NCI-H526 (cell line): ENCODE data around the gene TWIST2.

Experiments
- DNase-seq, 2 experiments: peaks; one replicate each; lab custom pipeline; 2025; lab: John Stamatoyannopoulos, UW

The TWIST2 gene

DNA sequence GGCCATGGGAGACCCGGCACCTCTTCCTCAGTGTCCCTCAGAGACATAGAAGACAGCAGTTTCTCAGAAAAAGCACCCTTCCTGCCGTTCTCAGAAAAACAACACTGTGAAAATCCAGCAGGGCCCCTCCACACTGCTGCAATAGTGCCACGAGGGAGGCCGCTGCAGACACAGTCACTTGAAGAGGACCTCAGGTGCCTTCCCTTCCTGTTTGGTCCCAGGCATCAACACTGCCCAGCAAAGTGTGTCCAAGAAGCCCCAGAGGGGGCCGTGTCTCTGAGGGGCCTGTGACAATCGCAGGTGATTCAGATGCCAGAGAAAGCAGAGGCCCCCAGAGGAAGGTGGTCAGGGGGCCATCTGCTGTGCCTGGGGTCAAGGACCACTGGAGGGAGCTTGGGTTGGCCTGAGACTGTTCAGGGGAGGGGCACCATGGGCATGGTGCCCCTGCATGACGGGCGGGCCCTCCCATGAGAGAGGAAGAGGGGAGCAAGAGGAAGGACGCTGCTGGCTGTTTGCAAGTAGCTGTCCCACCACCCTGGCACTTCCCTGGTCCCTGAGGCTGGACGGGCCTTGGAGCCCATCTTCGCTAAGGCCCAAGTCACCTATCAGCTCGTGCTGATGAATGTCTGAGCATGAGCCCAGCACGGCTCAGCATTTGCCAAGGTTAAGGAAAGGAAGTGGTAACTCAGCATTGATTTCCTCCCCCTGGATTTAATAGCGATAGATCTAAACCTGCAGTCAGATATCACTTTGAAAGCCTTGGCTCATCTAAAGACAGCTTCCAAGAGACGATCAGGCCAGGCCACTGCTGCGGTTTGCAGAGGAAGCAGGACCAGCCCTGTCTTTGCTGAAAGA lies 9.1 kb downstream of the TWIST2 start:
- no peak for DNase-seq

DNA sequence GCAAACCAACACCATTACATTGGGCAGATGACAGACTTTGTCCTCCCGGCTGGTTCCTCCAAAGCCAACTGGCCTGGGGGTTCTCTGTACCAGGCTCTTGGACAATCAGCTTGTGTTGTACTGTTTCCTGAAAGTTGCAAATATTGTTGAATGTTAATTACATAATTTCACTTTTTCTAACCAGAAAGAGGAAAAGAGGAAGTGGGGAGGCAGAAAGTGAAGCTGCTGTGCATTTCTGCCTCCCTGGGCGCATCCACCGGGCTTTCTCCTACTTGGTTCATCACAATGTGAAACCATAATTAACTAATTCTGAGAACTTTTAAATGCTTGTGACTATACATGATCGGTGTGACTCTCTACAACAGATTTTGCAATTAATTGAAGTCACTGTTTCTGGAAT lies 10.1 kb downstream of the TWIST2 start:
- DNase-seq, result no peak

DNA sequence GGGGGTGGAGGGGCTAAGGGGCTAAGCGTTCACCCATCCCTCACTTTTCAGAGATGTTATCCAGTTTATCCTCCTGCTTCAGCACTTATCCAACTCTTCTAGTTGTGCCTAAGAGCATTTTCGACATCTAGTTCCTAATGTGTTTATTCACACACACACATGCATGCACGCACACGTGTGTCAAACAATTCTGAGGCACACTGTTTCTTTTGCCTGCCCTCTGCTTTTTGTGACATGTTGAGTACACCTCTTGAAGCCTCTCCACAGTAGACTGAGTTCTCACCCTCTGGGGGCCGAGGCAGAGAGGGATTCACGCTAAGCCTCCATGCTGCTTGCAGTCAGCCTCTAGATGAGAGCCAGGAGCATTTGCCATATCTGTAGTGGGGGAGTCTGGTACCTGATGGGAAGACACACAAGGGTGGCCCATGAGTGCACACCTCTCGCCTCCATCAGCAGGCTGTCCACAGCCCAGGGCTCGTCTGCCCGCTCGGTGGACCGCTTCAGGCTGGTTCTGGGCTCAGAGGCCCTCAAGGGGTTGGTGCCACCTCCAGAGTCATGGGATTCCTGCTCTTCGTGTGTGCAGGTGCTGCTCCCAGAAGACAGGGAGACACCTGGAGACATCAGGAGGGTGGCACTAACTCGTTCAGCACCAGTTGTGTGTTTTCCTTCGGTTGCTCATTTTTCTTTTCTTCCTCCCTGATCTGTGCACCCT lies 11.9 kb downstream of the TWIST2 start:
- no peak for DNase-seq

DNA sequence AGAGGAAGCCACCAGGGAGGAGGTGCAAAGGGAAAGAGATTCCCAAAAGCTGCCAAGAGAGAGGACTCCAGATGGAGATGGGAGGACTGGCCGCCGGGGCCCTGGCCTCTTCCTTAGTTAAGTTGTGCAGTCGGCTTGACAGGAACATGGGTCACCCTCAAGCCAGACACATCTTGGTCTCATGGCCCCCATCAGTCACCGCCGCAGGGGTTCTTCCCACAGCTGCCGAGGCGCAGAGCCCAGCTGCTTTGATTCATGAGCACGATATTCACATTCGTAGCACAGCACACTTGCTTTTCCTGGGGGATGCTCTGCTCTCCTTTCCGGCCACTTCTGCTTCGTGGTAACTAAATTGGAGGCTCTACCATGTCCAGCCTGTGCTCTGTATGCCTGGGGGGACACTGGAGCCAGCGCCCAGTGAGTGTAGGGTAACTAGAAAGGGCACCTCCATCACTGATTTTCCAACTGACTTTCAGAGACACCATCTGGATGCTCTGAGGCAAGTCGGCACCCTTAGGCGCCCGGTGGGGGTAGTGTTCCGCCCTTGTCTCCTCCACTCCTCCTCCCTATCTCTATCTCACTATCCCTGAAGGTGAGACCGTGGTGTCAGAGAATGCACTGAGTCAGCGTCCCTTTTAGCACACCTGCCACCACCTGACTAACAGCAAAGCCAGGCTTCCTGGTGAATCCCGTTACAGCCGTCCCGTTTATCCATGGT lies 13.3 kb downstream of the TWIST2 start:
- no peak for DNase-seq

DNA sequence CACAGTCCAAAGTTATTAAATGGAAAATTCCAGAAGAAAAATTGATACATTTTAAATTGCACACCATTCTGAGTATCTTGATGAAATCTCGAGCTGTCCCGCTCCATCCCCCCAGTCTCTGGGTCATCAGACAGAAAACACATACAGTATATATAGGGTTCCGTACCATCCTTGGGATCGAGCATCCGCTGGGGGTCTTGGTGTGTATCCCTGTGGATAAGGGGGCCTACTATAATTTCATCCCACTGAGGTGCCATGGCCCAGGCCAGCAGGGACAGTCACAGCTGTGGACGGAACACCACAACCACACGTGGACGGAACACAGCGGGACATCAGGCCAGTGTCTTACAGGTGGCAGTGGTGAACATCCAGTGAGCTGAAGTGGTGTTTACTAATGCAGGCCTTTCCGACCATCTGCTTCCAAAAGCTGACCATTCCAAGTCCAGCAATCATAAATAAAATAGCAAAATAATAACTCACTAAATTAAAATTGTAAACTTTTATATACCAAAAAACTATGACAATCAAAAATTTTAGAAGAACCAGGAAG lies 14.0 kb downstream of the TWIST2 start:
- DNase-seq, result no peak

DNA sequence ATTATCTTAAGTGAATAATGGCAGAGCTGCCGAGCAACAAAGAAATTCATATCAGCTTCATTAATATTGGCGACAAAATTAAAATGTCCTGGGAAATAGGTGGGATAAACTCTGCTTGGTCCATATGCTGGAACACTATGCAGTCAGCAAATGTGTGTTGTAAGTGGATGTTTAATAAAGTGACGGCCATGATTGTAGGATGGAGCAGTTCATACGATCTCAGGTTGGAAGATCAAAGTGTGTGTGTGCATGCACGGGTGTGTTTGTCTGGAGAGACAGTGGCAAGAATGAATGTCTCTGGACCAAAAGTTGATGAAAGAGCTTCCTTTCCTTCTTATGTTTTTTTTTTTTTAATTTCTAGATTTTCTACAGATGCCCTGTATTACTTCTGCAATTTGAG lies 14.8 kb downstream of the TWIST2 start:
- DNase-seq, result no peak

DNA sequence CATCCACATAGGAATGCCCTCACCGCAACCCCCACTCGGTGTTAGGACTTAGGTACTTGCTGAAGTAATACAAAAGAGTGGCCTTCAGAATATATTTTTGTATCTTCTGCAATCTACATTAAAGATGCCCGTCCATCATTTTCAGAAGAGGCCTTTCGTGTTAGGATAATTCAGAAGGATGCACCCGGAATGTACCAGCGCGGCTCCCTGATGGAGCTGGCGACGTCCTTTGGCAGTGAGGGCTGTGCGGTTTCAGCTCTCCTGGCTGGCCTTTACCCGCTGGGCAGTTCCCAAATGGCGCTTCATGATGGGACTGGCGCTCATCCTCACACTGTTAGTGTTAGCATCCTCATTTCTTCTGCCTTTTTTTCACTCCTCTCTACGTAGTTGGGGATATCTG lies 15.3 kb downstream of the TWIST2 start:
- no peak for DNase-seq

DNA sequence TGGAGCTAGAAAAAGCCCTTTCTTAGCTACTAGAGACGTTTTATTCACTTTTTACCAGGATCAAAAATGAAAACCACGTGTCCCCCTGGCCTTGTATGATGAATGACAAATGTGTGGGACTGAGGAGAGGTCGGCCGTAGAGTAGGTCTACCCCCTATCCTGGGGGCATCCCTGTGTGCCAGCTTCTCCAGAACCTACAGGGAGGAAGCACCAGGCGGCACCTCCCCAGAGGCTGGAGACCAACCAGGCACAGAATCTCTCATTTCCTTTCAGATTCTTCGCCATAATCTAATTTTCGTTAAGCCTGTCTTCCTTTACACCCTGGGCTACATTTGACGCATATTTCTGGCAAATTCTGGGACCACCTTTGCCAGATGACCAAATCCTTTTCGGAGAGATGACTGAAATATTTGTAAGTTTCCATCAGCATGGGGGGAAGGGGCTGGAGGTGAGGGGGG lies 15.9 kb downstream of the TWIST2 start:
- no peak for DNase-seq

DNA sequence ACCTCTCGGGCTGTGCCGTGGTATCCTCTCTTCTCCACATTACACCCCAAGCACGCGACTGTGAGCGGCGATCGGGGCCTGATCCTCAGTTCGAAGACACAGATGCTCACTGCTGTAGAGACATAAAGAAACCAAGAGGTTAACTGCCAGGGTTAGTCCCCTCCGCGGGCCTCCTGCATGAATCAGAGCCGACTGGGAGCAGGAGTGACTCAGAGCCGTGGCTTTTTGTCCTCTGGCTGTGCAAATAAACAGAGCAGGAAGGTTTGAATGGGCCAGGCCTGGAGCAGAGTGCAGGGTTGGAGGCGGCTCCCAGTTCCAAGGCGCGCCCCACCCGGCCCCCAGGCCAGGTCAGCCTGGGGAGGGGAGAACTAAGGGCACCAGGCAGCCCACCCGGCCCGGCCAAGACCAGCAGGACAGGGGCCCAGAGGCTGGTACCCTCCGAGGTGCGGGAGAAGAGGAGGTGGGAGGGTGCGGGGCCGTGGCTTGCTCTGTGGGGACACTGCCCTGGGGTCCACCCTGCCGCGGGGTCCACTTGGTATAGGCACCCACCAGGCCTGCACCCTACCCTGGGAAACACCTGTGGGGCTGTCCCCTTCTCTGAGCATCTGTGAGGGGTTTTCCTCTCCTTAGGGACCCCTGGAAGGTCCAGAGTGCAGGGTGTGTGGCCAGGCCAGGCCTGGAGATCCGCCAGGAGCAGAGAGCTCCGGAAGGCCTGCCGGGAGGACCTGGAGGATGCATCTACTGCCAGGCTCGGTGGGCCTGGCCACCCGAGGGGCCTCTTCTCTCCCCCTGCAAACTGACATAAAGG lies 16.5 kb downstream of the TWIST2 start:
- no peak for DNase-seq

DNA sequence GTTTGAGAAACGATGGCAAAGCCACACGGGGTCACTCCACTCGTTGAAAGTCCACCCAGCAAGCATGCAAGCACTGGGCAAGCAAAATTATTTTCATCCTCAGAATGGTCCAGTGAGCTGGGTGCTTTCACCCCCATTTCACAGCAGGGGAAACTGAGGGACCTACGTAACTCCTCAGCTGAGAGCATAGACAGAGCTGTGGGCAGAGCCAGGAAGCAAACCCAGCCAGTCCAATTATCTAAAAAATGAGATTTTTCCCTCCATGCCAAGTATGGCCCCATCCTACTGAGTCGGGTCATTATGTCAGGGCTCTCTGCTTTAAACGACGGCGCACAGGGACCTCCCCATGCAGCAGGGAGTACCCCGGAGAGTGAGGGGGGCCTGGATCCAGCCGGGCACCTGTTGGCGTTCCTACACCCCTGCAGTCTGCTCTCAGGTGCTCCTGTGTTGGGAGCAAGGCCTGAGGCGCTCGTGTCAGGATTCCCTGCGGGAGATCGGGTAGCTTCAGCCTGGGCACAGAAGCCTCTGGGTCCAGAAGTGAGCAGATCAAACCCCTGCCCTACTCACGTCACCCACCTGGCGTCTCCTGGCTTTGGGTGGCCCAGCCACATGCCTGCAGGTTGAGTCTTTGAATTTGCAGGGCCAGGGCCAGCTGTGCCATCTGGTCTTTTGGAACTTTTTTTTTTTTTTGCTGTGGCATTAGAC lies 17.3 kb downstream of the TWIST2 start:
- DNase-seq, result no peak

DNA sequence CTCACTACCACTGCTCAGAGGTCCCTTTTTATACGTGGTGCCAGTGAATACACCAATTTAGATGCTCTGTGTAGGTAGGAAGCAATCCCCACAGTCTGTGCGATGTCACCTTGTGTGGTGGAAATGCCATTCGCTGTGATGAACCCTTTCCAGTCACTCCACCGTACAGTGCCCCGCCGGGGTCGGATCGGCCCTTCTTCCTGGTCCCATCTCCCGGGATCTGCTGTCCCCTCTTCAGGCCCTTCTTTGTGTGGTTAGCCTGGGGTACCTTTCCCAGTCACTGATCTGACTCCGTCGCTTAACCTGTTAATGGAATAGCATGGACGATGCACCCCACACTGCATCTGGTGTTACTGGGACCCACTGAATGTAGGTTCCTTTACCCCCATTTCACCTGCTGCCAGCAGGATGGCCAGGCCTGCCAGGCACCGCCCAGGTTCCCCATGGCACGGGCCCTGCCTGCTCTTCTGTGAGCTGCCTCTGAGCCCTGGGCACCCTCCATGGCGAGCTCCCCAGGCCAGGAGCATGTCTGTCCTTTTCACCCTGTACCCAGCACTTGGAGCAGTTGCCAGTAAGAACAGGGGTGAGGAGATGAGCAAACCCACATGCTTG lies 18.0 kb downstream of the TWIST2 start:
- no peak for DNase-seq

DNA sequence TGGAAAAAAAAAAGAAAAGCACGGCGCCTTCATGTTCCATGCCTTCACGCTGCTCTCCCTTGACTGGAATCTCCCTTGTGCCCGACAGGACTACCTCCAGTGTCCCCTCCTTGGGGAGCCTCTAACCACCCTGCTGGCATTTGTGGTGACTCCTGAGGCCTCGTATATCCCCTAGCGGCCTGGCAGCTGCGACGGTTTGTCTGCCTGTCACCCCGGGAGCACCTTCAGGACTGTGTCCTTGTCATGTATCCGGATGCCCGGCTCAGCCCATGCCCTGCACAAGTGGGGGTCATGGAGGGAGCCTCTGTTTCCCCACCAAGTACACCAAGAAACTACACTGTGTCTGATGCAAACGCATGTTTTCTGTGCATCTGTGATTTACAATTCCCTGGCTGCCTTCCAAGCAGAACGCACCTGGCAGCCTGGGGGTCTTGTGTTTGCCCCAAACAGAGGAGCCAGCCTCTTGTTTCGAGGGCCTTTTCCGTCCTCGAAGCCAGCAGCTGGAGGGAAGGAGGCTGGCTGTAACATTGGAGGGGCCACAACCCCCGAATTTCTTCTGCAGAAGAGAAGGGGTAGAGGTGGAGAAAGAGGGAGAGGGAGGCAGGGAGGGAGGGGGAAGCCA lies 18.9 kb downstream of the TWIST2 start:
- DNase-seq, result no peak

DNA sequence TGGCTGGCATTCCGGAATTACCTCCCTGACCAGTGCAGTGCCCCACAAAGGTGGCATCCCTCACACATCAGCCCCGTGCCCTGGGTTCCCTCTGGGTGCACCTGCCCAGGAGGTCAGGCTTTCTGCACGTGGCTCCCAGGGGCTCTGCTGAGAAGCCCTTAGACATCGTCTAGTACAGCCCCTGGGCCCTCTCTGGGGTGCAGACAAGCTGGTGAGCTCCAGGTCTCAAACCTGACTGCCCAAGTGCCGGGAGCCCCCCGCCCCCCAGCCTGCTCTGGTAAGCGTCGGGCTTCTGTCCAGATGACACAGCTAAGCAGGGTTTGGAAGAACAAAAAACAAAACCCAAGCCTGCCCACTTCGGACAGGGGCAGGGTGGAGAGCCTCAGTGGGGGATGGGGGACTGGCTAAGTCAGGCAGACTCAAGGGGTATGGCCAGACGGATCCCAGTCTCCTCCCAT lies 20.2 kb downstream of the TWIST2 start:
- no peak for DNase-seq

DNA sequence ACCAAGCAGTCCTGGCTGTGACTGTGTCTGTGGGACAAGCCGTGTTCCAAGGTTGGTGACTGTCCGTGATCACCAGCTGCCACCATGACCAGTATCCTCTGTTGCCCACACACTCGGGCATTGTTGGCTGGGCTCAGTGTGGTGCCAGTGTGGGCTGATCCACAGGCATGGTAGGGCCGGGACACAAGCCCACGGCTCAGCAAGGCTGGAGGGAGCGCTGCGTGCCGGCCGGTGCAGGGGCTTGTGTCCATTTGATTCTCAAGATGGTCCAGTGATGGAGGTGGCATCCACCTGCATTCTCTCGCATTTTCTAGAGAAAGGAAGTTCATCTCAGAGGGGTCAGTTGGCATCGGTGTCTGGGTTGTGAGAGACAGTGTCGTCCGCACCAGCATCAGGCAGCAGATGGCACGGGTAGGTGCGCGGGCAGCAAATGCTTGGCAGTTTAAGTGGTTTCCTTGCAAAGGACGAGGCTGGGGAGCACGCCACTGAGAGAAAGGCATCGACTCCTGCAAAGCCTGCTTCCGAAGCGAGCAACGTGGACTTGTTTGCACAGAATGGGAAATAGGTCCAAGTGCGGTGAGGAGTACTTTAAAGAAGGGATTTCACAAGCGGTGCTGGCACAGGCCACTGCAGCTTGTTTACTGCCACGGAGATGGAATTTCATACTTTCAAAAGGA lies 20.9 kb downstream of the TWIST2 start:
- no peak for DNase-seq

DNA sequence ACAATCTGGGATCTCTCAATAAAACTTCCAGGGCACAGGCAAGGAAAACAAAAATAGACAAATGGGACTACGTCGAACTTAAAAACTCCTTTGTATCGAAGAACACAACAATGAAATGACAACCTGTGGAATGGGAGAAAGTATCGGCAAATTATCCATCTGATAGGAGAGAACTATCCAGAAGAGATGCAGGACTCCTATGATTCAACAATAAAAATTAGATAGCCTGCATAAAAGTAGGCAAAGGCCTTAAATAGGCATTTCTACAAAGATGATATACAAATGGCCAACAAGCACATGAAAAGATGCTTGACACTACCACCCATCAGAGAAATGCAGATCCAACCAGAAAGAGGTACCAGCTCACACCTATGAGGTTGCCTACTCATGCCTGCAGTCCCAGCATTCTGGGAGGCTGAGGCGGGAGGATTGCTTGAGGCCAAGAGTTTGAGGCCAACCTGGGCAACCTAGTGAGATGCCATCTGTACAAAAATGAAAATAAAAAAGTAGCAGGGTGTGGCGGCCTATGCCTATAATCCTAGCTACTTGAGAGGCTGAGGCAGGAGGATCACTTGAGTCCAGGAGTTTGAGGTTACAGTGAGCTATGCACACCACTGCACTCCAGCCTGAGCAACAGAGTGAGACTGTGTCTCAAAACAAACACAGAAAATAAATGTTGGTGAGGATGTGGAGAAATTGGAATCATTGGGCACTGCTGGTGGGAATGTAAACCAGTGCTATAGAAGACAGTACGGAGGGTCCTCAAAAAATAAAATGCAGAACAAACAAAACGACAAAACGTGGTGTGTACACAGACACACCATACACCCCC lies 21.6 kb downstream of the TWIST2 start:
- no peak for DNase-seq

DNA sequence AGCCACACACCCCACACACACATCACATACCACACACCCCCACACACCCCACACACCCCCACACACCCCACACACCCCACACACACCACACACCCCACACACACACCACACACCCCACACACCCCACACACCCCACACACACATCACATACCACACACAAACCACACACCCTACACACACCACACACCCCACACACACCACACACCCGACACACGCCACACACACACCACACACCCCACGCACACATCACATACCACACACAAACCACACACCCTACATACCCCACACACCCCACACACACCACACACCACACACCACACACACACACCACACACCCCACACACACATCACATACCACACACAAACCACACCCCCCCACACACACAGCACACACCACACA lies 22.4 kb downstream of the TWIST2 start:
- DNase-seq, result no peak

DNA sequence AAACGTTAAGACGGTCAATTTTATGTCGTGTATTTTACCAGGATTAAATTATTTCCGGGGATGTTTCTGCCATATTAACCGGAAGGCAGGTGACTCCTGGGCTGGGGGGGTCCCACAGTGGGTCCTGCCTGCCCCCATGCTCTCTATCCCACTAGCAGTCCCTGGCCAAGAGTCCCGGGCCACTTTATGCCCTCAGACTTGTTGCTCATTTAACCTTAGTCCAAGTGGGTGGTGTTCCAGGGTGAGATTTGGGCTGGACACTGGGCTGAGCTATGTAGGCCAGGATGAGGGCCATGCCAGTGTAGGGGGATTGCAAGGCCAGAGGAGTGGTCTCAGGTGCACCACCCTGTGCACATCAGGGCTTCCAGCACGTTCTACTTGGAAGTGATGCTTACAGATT lies 24.1 kb downstream of the TWIST2 start:
- DNase-seq, result no peak

DNA sequence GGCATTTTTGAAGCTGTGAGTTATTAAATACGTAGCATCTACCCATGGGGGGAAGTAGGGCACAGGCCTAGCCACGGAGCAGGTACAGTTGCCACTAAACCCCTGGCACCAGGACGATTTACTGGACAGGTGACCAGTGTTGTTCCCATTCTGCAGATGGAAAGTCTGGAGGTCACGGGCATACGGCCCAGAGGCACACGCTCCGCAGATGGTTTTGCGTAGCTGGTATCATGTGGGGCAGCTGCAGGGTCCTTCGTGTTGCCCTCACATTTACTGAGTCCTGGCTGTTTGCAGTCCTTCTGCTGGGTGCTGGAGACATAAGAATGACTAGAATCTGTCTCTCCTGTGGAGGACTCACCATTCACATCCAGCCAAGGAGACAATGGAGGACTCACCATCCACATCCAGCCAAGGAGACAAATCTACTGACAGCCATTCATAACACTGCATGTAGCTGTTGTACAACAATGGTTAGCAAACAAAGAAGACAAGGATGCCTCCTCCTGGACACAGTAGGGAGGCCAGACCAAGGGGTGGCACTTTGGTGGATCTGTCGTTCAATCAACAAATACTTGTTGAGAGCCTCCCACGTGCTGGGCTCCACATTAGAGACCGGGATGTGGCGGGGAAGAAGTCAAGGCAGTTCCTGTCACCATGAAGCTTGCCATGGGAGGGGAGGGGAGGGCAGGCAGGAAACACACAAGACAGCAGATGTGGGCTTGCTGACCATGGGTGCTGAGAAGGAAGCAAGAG lies 24.9 kb downstream of the TWIST2 start:
- DNase-seq, result no peak
